Measurements from ENCODE around the gene PHF13.

Gene PHF13

DNA sequence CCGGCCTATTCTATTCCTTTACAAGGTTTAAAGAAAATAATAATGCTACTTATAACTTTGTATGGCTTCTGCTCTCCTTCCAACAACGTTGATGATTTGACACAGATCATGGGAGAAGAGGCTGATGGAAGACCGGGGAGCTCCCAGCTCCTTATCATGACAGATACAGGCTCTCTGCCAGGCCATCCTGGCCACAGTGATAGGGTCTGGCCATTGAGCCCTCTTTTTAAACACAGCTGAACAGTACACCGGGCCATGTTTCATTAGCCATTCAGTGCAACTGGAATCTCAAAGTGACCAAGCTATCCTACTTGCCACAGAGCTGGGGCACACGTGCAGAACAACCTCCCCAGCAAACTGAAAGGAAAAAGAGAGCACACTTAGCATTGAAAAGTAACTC lies 53.2 kb downstream of the PHF13 start:
- no peak for DNase-seq (ENCODE audit: low spot score)

DNA sequence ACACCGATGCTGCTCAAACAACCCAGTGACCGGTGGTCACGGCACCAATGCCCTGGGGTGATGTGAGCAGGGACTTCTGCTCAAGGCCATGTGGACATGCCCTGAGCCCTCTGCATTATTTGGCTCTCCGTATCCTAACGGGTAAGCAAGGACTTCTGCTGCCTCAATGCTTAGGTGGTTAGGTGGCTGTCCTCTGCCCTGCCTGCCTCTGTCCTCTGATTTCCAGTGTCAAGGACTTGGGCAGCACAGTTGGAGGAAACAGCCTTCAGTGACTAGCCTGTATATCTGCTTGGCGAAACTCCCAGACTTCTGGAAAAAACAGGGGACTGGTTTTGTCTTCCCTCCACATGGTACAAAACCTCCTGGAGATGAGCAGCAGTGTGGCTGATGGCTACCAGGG lies 53.6 kb downstream of the PHF13 start:
- DNase-seq (ENCODE audit: low spot score) = no peak

DNA sequence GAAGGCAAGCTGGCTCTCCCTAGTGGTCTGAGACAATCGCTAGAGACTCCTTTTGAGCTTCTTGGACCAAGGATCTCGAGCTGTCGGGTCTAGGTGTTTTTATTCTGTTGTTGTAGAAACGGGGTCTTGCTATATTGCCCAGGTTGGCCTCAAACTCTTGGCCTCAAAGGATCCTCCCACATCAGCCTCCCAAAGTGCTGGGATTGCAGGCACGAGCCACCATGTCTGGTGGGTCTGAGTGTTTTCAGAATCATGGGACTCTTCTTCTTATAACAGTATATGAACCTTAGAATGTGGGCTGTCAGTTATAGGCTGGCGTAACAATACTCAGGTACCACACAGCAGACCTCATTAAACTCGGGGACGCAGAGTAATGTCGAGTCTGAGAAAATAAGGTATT lies 55.0 kb downstream of the PHF13 start:
- no peak for DNase-seq (ENCODE audit: low spot score)

DNA sequence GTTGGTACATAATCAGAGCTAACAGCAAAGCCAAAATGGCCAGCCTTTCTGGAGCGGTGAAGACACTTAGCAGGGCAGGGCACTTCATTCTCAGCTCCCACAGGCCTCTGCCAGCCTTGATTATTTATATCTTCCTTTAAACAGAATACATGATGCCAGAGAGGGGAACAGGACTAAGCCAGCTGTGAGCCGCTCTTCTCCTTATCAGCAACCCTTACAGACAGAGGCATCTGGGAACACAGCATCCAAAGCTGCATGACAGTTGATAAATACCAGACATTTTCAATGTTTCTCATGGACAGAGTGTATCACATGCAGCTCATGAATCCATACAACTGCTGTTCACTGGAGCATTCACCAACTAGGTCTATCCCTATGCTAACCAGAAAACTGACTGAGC lies 59.0 kb downstream of the PHF13 start:
- no peak for DNase-seq (ENCODE audit: low spot score)
